Breast epithelium (tissue), 3 donors: Measurements from ENCODE around the gene CDK16.

Experiments
- CTCF ChIP-seq, 3 donors: fragments of 450-650 bp; IDR thresholded peaks; one replicate each; pipeline ENCODE4 v1.5.1; 2016 to 2017; ENCODE audit warnings: antibody characterized with exemption in 3 of 3, mild to moderate bottlenecking in 3 of 3, moderate library complexity in 3 of 3
- POLR2A ChIP-seq: fragments of 450-650 bp; IDR thresholded peaks from one replicate; pipeline ENCODE4 v1.6.1; 2016; ENCODE audit warnings: antibody characterized with exemption, mild to moderate bottlenecking, moderate library complexity
- POLR2AphosphoS5 ChIP-seq, 3 donors: sonication (generic); formaldehyde crosslinking; IDR thresholded peaks; one replicate each; pipeline ENCODE4 v1.6.1; 2017; ENCODE audit warnings: antibody characterized with exemption in 3 of 3

DNA sequence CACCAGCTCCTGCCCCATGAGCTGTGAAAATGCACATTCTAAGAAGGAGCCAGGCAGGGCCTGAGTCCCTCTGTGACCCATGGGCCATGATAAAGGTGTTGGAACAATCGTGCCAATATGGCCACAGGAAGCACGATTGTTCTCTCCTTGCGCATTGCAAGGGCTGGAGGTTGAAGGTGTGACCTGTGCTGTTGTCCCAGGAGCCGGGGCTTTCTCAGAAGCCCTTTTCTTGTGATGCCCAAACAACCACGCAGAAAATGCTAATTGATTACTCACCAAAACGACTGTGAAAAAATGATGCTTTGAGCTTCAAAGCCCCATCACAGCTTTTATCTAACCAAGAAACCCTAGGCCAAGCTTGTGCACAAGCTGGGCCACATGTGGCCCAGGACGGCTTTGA lies 48.2 kb downstream of the CDK16 start:
- TF ChIP-seq CTCF (IDR thresholded peaks at IDR 0.05) (no peak), POLR2AphosphoS5 (IDR thresholded peaks at IDR 0.05) (no peak), POLR2A (no peak)
